GM23338 (cell line): ENCODE measurements around the gene MICALL1. TPM values are rescaled to one million over a fixed set of nuclear protein-coding genes. Genes with fewer than 3 reads are reported as not detected.

Experiments
- ATAC-seq: fragments of 200-7000 bp; cut with Tn5 transposase; 3 replicates; pipeline ENCODE4 v1.9.1; 2020
- DNase-seq: peaks from one replicate; pipeline ENCODE4 v3.0.0-alpha.2; 2015; ENCODE audit warnings: low spot score
- H2AFZ ChIP-seq: fragments of 200-600 bp; sonication (generic); 2 replicates; pipeline ENCODE4 v1.8.0; 2016; ENCODE audit warnings: antibody characterized with exemption, mild to moderate bottlenecking, moderate library complexity
- H3F3A ChIP-seq: fragments of 200-600 bp; sonication (generic); replicated peaks from 2 replicates; pipeline ENCODE4 v1.8.0; 2017; ENCODE audit warnings: antibody characterized with exemption, mixed run types, low read depth
- H3K27ac ChIP-seq: fragments of 200-600 bp; sonication (generic); 2 replicates; pipeline ENCODE4 v1.6.1; 2016; ENCODE audit warnings: low read depth
- H3K27me3 ChIP-seq: fragments of 200-600 bp; sonication (generic); 2 replicates; pipeline ENCODE4 v1.8.0; 2016; ENCODE audit warnings: mild to moderate bottlenecking, mixed run types, moderate library complexity; ENCODE audit not compliant: insufficient read depth
- H3K36me3 ChIP-seq: fragments of 200-600 bp; sonication (generic); 2 replicates; pipeline ENCODE4 v1.8.0; 2016; ENCODE audit warnings: mild to moderate bottlenecking; ENCODE audit not compliant: insufficient read depth
- H3K4me1 ChIP-seq: fragments of 200-600 bp; sonication (generic); 2 replicates; pipeline ENCODE4 v1.8.0; 2016; ENCODE audit warnings: mild to moderate bottlenecking, moderate library complexity; ENCODE audit not compliant: insufficient read depth
- H3K4me2 ChIP-seq: fragments of 200-600 bp; sonication (generic); 2 replicates; pipeline ENCODE4 v1.7.1; 2017; ENCODE audit warnings: mixed run types
- H3K4me3 ChIP-seq: fragments of 200-600 bp; sonication (generic); 2 replicates; pipeline ENCODE4 v1.6.1; 2016; ENCODE audit warnings: mixed run types
- H3K79me2 ChIP-seq: fragments of 200-600 bp; sonication (generic); replicated peaks from 2 replicates; pipeline ENCODE4 v1.8.0; 2017; ENCODE audit warnings: mild to moderate bottlenecking; ENCODE audit not compliant: insufficient read depth
- H3K9me2 ChIP-seq: fragments of 200-600 bp; sonication (generic); 2 replicates; pipeline ENCODE4 v1.8.0; 2017; ENCODE audit not compliant: insufficient read depth
- H4K20me1 ChIP-seq: fragments of 200-600 bp; sonication (generic); replicated peaks from 2 replicates; pipeline ENCODE4 v1.8.0; 2017; ENCODE audit warnings: mild to moderate bottlenecking; ENCODE audit not compliant: insufficient read depth
- H3K27ac Mint-ChIP-seq: 2 replicates; pipeline ENCODE4 v1.8.0; 2020; ENCODE audit warnings: inconsistent platforms, mild to moderate bottlenecking, moderate library complexity, mixed read lengths
- H3K27me3 Mint-ChIP-seq: 3 replicates; pipeline ENCODE4 v1.8.0; 2022; ENCODE audit warnings: low read depth, mild to moderate bottlenecking, moderate library complexity, mixed read lengths, inconsistent platforms; ENCODE audit not compliant: insufficient read depth, poor library complexity
- H3K36me3 Mint-ChIP-seq: 3 replicates; pipeline ENCODE4 v1.8.0; 2021; ENCODE audit warnings: low read depth, mild to moderate bottlenecking, inconsistent platforms, moderate library complexity, mixed read lengths
- H3K4me1 Mint-ChIP-seq: 3 replicates; pipeline ENCODE4 v1.8.0; 2020; ENCODE audit warnings: mild to moderate bottlenecking, inconsistent platforms, mixed read lengths
- H3K4me3 Mint-ChIP-seq: 3 replicates; pipeline ENCODE4 v1.8.0; 2021; ENCODE audit warnings: moderate library complexity, mild to moderate bottlenecking, inconsistent platforms, mixed read lengths
- H3K9me3 Mint-ChIP-seq: 3 replicates; pipeline ENCODE4 v1.8.0; 2020; ENCODE audit warnings: moderate library complexity, mild to moderate bottlenecking, inconsistent platforms, mixed read lengths
- CREB1 ChIP-seq: fragments of 250-450 bp; sonication (Bioruptor Pico); IDR thresholded peaks from 2 replicates; pipeline ENCODE4 v1.5.0; 2020; ENCODE audit warnings: low read depth, mild to moderate bottlenecking, moderate library complexity
- CTCF ChIP-seq, 2 experiments: fragments of 200-600 bp in 1 of 2; sonication (generic) in 1 of 2; conservative IDR thresholded peaks; 2 replicates each; pipeline versions ENCODE4 v1.5.1 to v1.6.1; 2016 to 2017; ENCODE audit warnings: antibody characterized with exemption in 2 of 2, low read depth in 2 of 2, mild to moderate bottlenecking in 2 of 2, moderate library complexity in 1 of 2
- EZH2 ChIP-seq: fragments of 200-600 bp; sonication (generic); IDR thresholded peaks from one replicate; pipeline ENCODE4 v1.8.0; 2017; ENCODE audit warnings: antibody characterized with exemption, mild to moderate bottlenecking, low read depth; ENCODE audit not compliant: unreplicated experiment
- EZH2phosphoT487 ChIP-seq: fragments of 200-600 bp; sonication (generic); IDR thresholded peaks from one replicate; pipeline ENCODE4 v1.8.1; 2018; ENCODE audit warnings: antibody characterized with exemption; ENCODE audit not compliant: unreplicated experiment
- JUNB ChIP-seq: IDR thresholded peaks from one replicate; pipeline ENCODE4 v1.6.1; 2016; ENCODE audit warnings: antibody characterized with exemption; ENCODE audit not compliant: unreplicated experiment
- NANOG ChIP-seq: IDR thresholded peaks from 2 replicates; pipeline ENCODE4 v1.6.1; 2016; ENCODE audit warnings: antibody characterized with exemption, borderline replicate concordance
- POLR2AphosphoS5 ChIP-seq: IDR thresholded peaks from 2 replicates; pipeline ENCODE4 v1.6.1; 2016; ENCODE audit warnings: antibody characterized with exemption, low read depth
- REST ChIP-seq: IDR thresholded peaks from one replicate; pipeline ENCODE4 v1.6.1; 2018; ENCODE audit warnings: antibody characterized with exemption; ENCODE audit not compliant: unreplicated experiment
- STAT1 ChIP-seq: IDR thresholded peaks from one replicate; pipeline ENCODE4 v1.6.1; 2016; ENCODE audit warnings: antibody characterized with exemption; ENCODE audit not compliant: unreplicated experiment
- ZNF114 ChIP-seq: fragments of 250-450 bp; sonication (Bioruptor Pico); IDR thresholded peaks from 2 replicates; pipeline ENCODE4 v1.5.0; 2020; ENCODE audit warnings: mild to moderate bottlenecking, moderate library complexity
- ZNF331 ChIP-seq: fragments of 250-450 bp; sonication (Bioruptor Pico); IDR thresholded peaks from 2 replicates; pipeline ENCODE4 v1.5.0; 2020; ENCODE audit warnings: low read depth, mild to moderate bottlenecking, moderate library complexity
- ZNF462 ChIP-seq: fragments of 250-450 bp; sonication (Bioruptor Pico); IDR thresholded peaks from 2 replicates; pipeline ENCODE4 v1.5.0; 2020; ENCODE audit warnings: mild to moderate bottlenecking, moderate library complexity
- polyA plus RNA-seq: library from polyadenylated mRNA; unstranded; fragments of >200 nt; fragmentation: Nextera tagmentation; extraction: Ambion mirVana; gene quantifications from 2 replicates; pipeline ENCODE4 v1.2.1, GENCODE V29; 2016
- total RNA-seq: library from RNA; depleted of rRNA; stranded (reverse); fragments of >200 nt; shearing (Covaris generic); gene quantifications from 2 replicates; pipeline ENCODE4 v1.2.3, GENCODE V29; 2014
- TF ChIP-seq, protein P1 (sequence below): IDR thresholded peaks from 2 replicates; pipeline ENCODE4 v1.6.1; 2016; ENCODE audit warnings: antibody characterized with exemption

The MICALL1 gene
- total and polyA plus RNA-seq, 2 experiments from 2014 or later: 5.9 to 33.1 TPM

- Histone ChIP-seq H3K4me2 (no peak overlapping the region), H3K27me3 (peaks cover 20% of the 10 kb centered on the region), H3K4me3 (no peak overlapping the region), H3F3A (no peaks in the 10 kb centered on the region), H3K79me2 (no peaks in the 10 kb centered on the region), H3K4me1 (peaks cover 3% of the 10 kb centered on the region), H3K9me2 (no peaks in the 10 kb centered on the region), H3K36me3 (no peaks in the 10 kb centered on the region), H2AFZ (no peak overlapping the region), H3K27ac (no peak overlapping the region), H4K20me1 (no peaks in the 10 kb centered on the region; the same call in 1 of the 2 replicates)
- Mint-ChIP-seq H3K27ac (no peak overlapping the region), H3K4me3 (no peak overlapping the region), H3K4me1 (peaks cover 17% of the 10 kb centered on the region), H3K9me3 (no peaks in the 10 kb centered on the region), H3K27me3 (peaks cover 25% of the 10 kb centered on the region), H3K36me3 (no peaks in the 10 kb centered on the region)
- TF ChIP-seq JUNB: no peak
- no peak for TF ChIP-seq EZH2
- TF ChIP-seq EZH2phosphoT487: no peak
- TF ChIP-seq ZNF462: no peak
- TF ChIP-seq STAT1: no peak
- TF ChIP-seq CTCF (conservative IDR thresholded peaks at IDR 0.05; ENCODE audit: low read depth in 2 of 2): no peak
- no peak for TF ChIP-seq REST
- TF ChIP-seq, protein P1, sequence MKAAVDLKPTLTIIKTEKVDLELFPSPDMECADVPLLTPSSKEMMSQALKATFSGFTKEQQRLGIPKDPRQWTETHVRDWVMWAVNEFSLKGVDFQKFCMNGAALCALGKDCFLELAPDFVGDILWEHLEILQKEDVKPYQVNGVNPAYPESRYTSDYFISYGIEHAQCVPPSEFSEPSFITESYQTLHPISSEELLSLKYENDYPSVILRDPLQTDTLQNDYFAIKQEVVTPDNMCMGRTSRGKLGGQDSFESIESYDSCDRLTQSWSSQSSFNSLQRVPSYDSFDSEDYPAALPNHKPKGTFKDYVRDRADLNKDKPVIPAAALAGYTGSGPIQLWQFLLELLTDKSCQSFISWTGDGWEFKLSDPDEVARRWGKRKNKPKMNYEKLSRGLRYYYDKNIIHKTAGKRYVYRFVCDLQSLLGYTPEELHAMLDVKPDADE: no peak
- TF ChIP-seq POLR2AphosphoS5: no peak
- TF ChIP-seq CREB1 (CRISPR knock-in tag): no peak
- no peak for TF ChIP-seq ZNF331
- no peak for TF ChIP-seq NANOG
- TF ChIP-seq ZNF114 (CRISPR knock-in tag): no peak
- peak; percentile 2; the same call in 2 of the 3 replicates for ATAC-seq
- DNase-seq: no peak
Observed at GRCh38 chr22:37979782-37980181, 73.7 kb downstream of the MICALL1 start.
